SK-N-SH treated with all-trans-retinoic acid at 6 μM for 48 hours (cell line): ENCODE measurements around the gene C3orf49.

ENCODE experiments used
- ATAC-seq: fragments of 200-7000 bp; cut with Tn5 transposase; 3 replicates; pipeline ENCODE4 v1.9.1; 2020; ENCODE audit warnings: mild to moderate bottlenecking, moderate library complexity
- ARNTL ChIP-seq: fragments of 450-650 bp; formaldehyde crosslinking; IDR thresholded peaks from 2 replicates; pipeline ENCODE4 v1.5.0; 2020; ENCODE audit warnings: low read depth, mild to moderate bottlenecking, moderate library complexity, borderline replicate concordance
- BACH2 ChIP-seq: fragments of 250-450 bp; sonication (Bioruptor Pico); IDR thresholded peaks from 2 replicates; pipeline ENCODE4 v1.9.0; 2021; ENCODE audit warnings: mild to moderate bottlenecking, borderline replicate concordance
- CSDC2 ChIP-seq: fragments of 250-450 bp; sonication (Bioruptor Pico); IDR thresholded peaks from 2 replicates; pipeline ENCODE4 v1.5.0; 2020; ENCODE audit warnings: mild to moderate bottlenecking, moderate library complexity
- ESRRG ChIP-seq: fragments of 250-450 bp; sonication (Bioruptor Pico); IDR thresholded peaks from 2 replicates; pipeline ENCODE4 v1.6.1; 2021; ENCODE audit warnings: mild to moderate bottlenecking
- GLIS3 ChIP-seq: fragments of 250-450 bp; sonication (Bioruptor Pico); IDR thresholded peaks from 2 replicates; pipeline ENCODE4 v1.5.0; 2020; ENCODE audit warnings: mild to moderate bottlenecking, moderate library complexity
- ISL1 ChIP-seq: fragments of 250-450 bp; sonication (Bioruptor Pico); IDR thresholded peaks from 2 replicates; pipeline ENCODE4 v2.1.2; 2022; ENCODE audit warnings: mild to moderate bottlenecking, moderate library complexity
- OSR1 ChIP-seq: fragments of 250-450 bp; sonication (Bioruptor Pico); IDR thresholded peaks from 2 replicates; pipeline ENCODE4 v1.8.0; 2022; ENCODE audit warnings: moderate library complexity, mild to moderate bottlenecking, inconsistent platforms
- PPARA ChIP-seq: fragments of 250-450 bp; sonication (Bioruptor Pico); IDR thresholded peaks from 2 replicates; pipeline ENCODE4 v1.5.0; 2020; ENCODE audit warnings: mild to moderate bottlenecking, borderline replicate concordance
- RARB ChIP-seq: fragments of 250-450 bp; sonication (Bioruptor Pico); IDR thresholded peaks from 2 replicates; pipeline ENCODE4 v1.8.0; 2021; ENCODE audit warnings: mild to moderate bottlenecking, moderate library complexity
- SNAI2 ChIP-seq: fragments of 250-450 bp; sonication (Bioruptor Pico); IDR thresholded peaks from 2 replicates; pipeline ENCODE4 v1.5.0; 2020; ENCODE audit warnings: mild to moderate bottlenecking, moderate library complexity
- TCF4 ChIP-seq: fragments of 250-450 bp; sonication (Bioruptor Pico); IDR thresholded peaks from 2 replicates; pipeline ENCODE4 v1.8.0; 2021; ENCODE audit warnings: mild to moderate bottlenecking, moderate library complexity, borderline replicate concordance
- TOX ChIP-seq: fragments of 250-450 bp; sonication (Bioruptor Pico); IDR thresholded peaks from 2 replicates; pipeline ENCODE4 v1.8.0; 2021; ENCODE audit warnings: mild to moderate bottlenecking, moderate library complexity, borderline replicate concordance
- ZC3H10 ChIP-seq: fragments of 250-450 bp; sonication (Bioruptor Pico); IDR thresholded peaks from 2 replicates; pipeline ENCODE4 v1.5.1; 2021; ENCODE audit warnings: mild to moderate bottlenecking, moderate library complexity
- ZFP3 ChIP-seq: fragments of 250-450 bp; sonication (Bioruptor Pico); IDR thresholded peaks from 2 replicates; pipeline ENCODE4 v1.5.0; 2020; ENCODE audit warnings: mild to moderate bottlenecking, moderate library complexity
- ZNF565 ChIP-seq: fragments of 450-650 bp; formaldehyde crosslinking; conservative IDR thresholded peaks from 2 replicates; pipeline ENCODE4 v1.5.0; 2020; ENCODE audit warnings: low read depth, mild to moderate bottlenecking, moderate library complexity
- ZNF70 ChIP-seq: fragments of 450-650 bp; formaldehyde crosslinking; IDR thresholded peaks from 2 replicates; pipeline ENCODE4 v1.5.0; 2020; ENCODE audit warnings: mild to moderate bottlenecking, moderate library complexity
- ZNF8 ChIP-seq: fragments of 450-650 bp; formaldehyde crosslinking; IDR thresholded peaks from 2 replicates; pipeline ENCODE4 v1.5.0; 2020; ENCODE audit warnings: mild to moderate bottlenecking, moderate library complexity
- TF ChIP-seq, protein P1 (sequence below): fragments of 250-450 bp; sonication (Bioruptor Pico); IDR thresholded peaks from 2 replicates; pipeline ENCODE4 v1.5.1; 2021; ENCODE audit warnings: mild to moderate bottlenecking, moderate library complexity
- TF ChIP-seq, protein P2 (sequence below): fragments of 250-450 bp; sonication (Bioruptor Pico); IDR thresholded peaks from 2 replicates; pipeline ENCODE4 v1.8.0; 2021; ENCODE audit warnings: low read depth, mild to moderate bottlenecking, moderate library complexity, borderline replicate concordance
- TF ChIP-seq, protein P3 (sequence below): fragments of 250-450 bp; sonication (Bioruptor Pico); IDR thresholded peaks from 2 replicates; pipeline ENCODE4 v1.5.1; 2020; ENCODE audit warnings: low read depth, mild to moderate bottlenecking, moderate library complexity
- TF ChIP-seq, protein P4 (sequence below): fragments of 250-450 bp; sonication (Bioruptor Pico); IDR thresholded peaks from 2 replicates; pipeline ENCODE4 v1.8.0; 2020; ENCODE audit warnings: mild to moderate bottlenecking, moderate library complexity, borderline replicate concordance
- TF ChIP-seq, protein P5 (sequence below): fragments of 250-450 bp; sonication (Bioruptor Pico); IDR thresholded peaks from 2 replicates; pipeline ENCODE4 v1.5.0; 2020; ENCODE audit warnings: mild to moderate bottlenecking, moderate library complexity

C3orf49 gene

DNA sequence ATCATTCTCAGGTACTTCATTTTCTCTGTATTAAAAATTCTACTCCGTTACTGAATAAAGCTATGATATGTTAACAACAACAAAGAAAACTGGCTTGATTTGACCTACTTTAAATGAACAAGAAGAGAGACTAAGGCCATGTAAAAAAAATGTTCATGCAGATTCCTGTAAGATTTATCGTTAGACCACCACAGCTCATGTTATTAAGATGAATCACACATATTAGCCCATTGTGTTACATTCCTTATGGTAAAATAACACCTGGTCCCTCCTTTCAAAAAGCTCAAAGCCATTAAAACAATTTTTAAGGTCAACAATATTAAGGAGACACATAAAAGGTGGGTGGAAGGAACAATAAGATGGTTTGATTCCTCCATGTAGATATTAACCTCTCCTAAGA, 38.2 kb downstream of the C3orf49 start:
- no peak for ATAC-seq
- TF ChIP-seq, protein P1, sequence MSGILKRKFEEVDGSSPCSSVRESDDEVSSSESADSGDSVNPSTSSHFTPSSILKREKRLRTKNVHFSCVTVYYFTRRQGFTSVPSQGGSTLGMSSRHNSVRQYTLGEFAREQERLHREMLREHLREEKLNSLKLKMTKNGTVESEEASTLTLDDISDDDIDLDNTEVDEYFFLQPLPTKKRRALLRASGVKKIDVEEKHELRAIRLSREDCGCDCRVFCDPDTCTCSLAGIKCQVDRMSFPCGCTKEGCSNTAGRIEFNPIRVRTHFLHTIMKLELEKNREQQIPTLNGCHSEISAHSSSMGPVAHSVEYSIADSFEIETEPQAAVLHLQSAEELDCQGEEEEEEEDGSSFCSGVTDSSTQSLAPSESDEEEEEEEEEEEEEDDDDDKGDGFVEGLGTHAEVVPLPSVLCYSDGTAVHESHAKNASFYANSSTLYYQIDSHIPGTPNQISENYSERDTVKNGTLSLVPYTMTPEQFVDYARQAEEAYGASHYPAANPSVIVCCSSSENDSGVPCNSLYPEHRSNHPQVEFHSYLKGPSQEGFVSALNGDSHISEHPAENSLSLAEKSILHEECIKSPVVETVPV (CRISPR knock-in tag): no peak
- no peak for TF ChIP-seq GLIS3 (CRISPR knock-in tag)
- TF ChIP-seq PPARA (CRISPR knock-in tag): no peak
- TF ChIP-seq TOX (CRISPR knock-in tag): no peak
- TF ChIP-seq ZC3H10: no peak
- no peak for TF ChIP-seq ZNF70 (CRISPR knock-in tag)
- TF ChIP-seq ISL1 (CRISPR knock-in tag): no peak
- no peak for TF ChIP-seq ZNF8
- no peak for TF ChIP-seq RARB (CRISPR knock-in tag)
- TF ChIP-seq ESRRG (CRISPR knock-in tag): no peak
- TF ChIP-seq BACH2 (CRISPR knock-in tag): no peak
- TF ChIP-seq, protein P2, sequence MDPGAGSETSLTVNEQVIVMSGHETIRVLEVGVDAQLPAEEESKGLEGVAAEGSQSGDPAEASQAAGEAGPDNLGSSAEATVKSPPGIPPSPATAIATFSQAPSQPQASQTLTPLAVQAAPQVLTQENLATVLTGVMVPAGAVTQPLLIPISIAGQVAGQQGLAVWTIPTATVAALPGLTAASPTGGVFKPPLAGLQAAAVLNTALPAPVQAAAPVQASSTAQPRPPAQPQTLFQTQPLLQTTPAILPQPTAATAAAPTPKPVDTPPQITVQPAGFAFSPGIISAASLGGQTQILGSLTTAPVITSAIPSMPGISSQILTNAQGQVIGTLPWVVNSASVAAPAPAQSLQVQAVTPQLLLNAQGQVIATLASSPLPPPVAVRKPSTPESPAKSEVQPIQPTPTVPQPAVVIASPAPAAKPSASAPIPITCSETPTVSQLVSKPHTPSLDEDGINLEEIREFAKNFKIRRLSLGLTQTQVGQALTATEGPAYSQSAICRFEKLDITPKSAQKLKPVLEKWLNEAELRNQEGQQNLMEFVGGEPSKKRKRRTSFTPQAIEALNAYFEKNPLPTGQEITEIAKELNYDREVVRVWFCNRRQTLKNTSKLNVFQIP (CRISPR knock-in tag): no peak
- no peak for TF ChIP-seq ARNTL (CRISPR knock-in tag)
- TF ChIP-seq, all 23 proteins: peak for 0

DNA sequence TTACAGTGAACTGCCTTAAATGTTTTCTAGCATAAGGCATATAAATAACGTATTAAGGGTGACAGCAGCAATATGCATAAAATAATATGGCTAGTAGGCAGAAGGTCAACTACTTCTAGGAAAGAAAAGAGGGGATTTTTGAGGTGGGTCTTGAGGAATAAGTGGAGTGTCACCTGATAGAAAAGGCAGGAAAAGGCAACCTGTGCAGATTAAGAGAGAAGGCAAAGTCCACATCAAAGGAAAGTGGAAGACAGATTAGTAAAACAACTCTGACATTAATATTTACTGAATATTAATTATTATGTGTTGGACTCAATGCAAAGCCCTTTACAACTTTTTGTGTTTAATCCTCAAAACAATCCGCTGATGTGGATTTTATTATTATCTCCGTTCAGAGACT, 41.7 kb downstream of the C3orf49 start:
- ATAC-seq: no peak
- no peak for TF ChIP-seq ZFP3 (CRISPR knock-in tag)
- TF ChIP-seq RARB (CRISPR knock-in tag): no peak
- TF ChIP-seq TOX (CRISPR knock-in tag): no peak
- no peak for TF ChIP-seq BACH2 (CRISPR knock-in tag)
- TF ChIP-seq, protein P1 (CRISPR knock-in tag): no peak
- TF ChIP-seq ESRRG (CRISPR knock-in tag): no peak
- TF ChIP-seq TCF4: no peak
- TF ChIP-seq ZNF70 (CRISPR knock-in tag): no peak
- TF ChIP-seq ISL1 (CRISPR knock-in tag): no peak
- no peak for TF ChIP-seq ARNTL (CRISPR knock-in tag)
- TF ChIP-seq, protein P3, sequence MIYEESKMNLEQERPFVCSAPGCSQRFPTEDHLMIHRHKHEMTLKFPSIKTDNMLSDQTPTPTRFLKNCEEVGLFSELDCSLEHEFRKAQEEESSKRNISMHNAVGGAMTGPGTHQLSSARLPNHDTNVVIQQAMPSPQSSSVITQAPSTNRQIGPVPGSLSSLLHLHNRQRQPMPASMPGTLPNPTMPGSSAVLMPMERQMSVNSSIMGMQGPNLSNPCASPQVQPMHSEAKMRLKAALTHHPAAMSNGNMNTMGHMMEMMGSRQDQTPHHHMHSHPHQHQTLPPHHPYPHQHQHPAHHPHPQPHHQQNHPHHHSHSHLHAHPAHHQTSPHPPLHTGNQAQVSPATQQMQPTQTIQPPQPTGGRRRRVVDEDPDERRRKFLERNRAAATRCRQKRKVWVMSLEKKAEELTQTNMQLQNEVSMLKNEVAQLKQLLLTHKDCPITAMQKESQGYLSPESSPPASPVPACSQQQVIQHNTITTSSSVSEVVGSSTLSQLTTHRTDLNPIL (CRISPR knock-in tag): no peak
- TF ChIP-seq, protein P4, sequence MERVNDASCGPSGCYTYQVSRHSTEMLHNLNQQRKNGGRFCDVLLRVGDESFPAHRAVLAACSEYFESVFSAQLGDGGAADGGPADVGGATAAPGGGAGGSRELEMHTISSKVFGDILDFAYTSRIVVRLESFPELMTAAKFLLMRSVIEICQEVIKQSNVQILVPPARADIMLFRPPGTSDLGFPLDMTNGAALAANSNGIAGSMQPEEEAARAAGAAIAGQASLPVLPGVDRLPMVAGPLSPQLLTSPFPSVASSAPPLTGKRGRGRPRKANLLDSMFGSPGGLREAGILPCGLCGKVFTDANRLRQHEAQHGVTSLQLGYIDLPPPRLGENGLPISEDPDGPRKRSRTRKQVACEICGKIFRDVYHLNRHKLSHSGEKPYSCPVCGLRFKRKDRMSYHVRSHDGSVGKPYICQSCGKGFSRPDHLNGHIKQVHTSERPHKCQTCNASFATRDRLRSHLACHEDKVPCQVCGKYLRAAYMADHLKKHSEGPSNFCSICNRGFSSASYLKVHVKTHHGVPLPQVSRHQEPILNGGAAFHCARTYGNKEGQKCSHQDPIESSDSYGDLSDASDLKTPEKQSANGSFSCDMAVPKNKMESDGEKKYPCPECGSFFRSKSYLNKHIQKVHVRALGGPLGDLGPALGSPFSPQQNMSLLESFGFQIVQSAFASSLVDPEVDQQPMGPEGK (CRISPR knock-in tag): no peak
- TF ChIP-seq, protein P5, sequence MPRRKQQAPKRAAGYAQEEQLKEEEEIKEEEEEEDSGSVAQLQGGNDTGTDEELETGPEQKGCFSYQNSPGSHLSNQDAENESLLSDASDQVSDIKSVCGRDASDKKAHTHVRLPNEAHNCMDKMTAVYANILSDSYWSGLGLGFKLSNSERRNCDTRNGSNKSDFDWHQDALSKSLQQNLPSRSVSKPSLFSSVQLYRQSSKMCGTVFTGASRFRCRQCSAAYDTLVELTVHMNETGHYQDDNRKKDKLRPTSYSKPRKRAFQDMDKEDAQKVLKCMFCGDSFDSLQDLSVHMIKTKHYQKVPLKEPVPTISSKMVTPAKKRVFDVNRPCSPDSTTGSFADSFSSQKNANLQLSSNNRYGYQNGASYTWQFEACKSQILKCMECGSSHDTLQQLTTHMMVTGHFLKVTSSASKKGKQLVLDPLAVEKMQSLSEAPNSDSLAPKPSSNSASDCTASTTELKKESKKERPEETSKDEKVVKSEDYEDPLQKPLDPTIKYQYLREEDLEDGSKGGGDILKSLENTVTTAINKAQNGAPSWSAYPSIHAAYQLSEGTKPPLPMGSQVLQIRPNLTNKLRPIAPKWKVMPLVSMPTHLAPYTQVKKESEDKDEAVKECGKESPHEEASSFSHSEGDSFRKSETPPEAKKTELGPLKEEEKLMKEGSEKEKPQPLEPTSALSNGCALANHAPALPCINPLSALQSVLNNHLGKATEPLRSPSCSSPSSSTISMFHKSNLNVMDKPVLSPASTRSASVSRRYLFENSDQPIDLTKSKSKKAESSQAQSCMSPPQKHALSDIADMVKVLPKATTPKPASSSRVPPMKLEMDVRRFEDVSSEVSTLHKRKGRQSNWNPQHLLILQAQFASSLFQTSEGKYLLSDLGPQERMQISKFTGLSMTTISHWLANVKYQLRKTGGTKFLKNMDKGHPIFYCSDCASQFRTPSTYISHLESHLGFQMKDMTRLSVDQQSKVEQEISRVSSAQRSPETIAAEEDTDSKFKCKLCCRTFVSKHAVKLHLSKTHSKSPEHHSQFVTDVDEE (CRISPR knock-in tag): no peak
- TF ChIP-seq CSDC2 (CRISPR knock-in tag): no peak
- TF ChIP-seq, protein P2 (CRISPR knock-in tag): no peak
- TF ChIP-seq ZNF565 (CRISPR knock-in tag): no peak
- TF ChIP-seq ZC3H10: no peak
- TF ChIP-seq GLIS3 (CRISPR knock-in tag): no peak
- TF ChIP-seq SNAI2 (CRISPR knock-in tag): no peak
- no peak for TF ChIP-seq OSR1
